ENCODE measurements around the gene PBX4.

- TF ChIP-seq CTCF (IDR thresholded peaks at IDR 0.05 in 8 of 11, conservative IDR thresholded peaks at IDR 0.05 in 3 of 11) (no peak), POLR2A (IDR thresholded peaks at IDR 0.05) (no peak), POLR2AphosphoS5 (IDR thresholded peaks at IDR 0.05) (peak in 1 of 3 donors; percentile 31)
Observed at GRCh38 chr19:19538061-19538784, 80.3 kb downstream of the PBX4 start, which contains the start of gene CILP2.
